GM12878 (cell line): ENCODE results near the gene SYNGR2. TPM values are rescaled to one million over a fixed set of nuclear protein-coding genes. Genes with fewer than 3 reads are reported as not detected.
A peak's percentile ranks its signal among the peaks of the same experiment; 100 is the strongest.

Experiments used
- BACH1 ChIP-seq: fragments of 450-650 bp; IDR thresholded peaks from 2 replicates; pipeline ENCODE4 v1.6.1; 2017; ENCODE audit warnings: mild to moderate bottlenecking, borderline replicate concordance
- BCL11A ChIP-seq: IDR thresholded peaks from 2 replicates; pipeline ENCODE4 v1.6.1; 2011; ENCODE audit warnings: low read depth, low read length
- CHD2 ChIP-seq: IDR thresholded peaks from 2 replicates; pipeline ENCODE4 v1.6.1; 2011; ENCODE audit warnings: low read depth, low read length, improper control_type of control experiment, borderline replicate concordance
- EP300 ChIP-seq, 2 experiments: fragments of 150-350 bp in 1 of 2; IDR thresholded peaks; 2 replicates each; pipeline ENCODE4 v1.6.1; 2011 to 2012; ENCODE audit warnings: low read depth in 2 of 2, low read length in 2 of 2, borderline replicate concordance in 1 of 2, improper control_type of control experiment in 1 of 2, inconsistent platforms in 1 of 2; ENCODE audit not compliant: control insufficient read depth in 1 of 2
- GATAD2B ChIP-seq: fragments of 450-650 bp; conservative IDR thresholded peaks from 2 replicates; pipeline ENCODE4 v1.6.1; 2017; ENCODE audit warnings: low read depth, mild to moderate bottlenecking, moderate library complexity
- IKZF1 ChIP-seq: fragments of 450-650 bp; conservative IDR thresholded peaks from 2 replicates; pipeline ENCODE4 v1.6.1; 2017; ENCODE audit warnings: antibody characterized with exemption, mild to moderate bottlenecking
- MTA2 ChIP-seq: fragments of 450-650 bp; IDR thresholded peaks from 2 replicates; pipeline ENCODE4 v1.6.1; 2016; ENCODE audit warnings: low read depth, mild to moderate bottlenecking, moderate library complexity
- MYB ChIP-seq: fragments of 150-350 bp; IDR thresholded peaks from 2 replicates; pipeline ENCODE4 v1.6.1; 2014; ENCODE audit warnings: mild to moderate bottlenecking, low read depth, low read length, borderline replicate concordance
- NKRF ChIP-seq: fragments of 450-650 bp; conservative IDR thresholded peaks from 2 replicates; pipeline ENCODE4 v1.6.1; 2017; ENCODE audit warnings: mild to moderate bottlenecking, moderate library complexity
- RB1 ChIP-seq: fragments of 450-650 bp; formaldehyde crosslinking; IDR thresholded peaks from 2 replicates; pipeline ENCODE4 v1.6.1; 2017; ENCODE audit warnings: mild to moderate bottlenecking, borderline replicate concordance
- RFX5 ChIP-seq: IDR thresholded peaks from 2 replicates; pipeline ENCODE4 v1.6.1; 2011; ENCODE audit warnings: low read depth, low read length, improper control_type of control experiment
- STAT1 ChIP-seq: fragments of 450-650 bp; conservative IDR thresholded peaks from 2 replicates; pipeline ENCODE4 v1.6.1; 2014; ENCODE audit warnings: antibody characterized with exemption, mild to moderate bottlenecking
- USF1 ChIP-seq: IDR thresholded peaks from 2 replicates; pipeline ENCODE4 v1.6.1; 2011; ENCODE audit warnings: borderline replicate concordance, low read depth, mild to moderate bottlenecking, moderate library complexity, mixed read lengths, low read length; ENCODE audit not compliant: insufficient read depth; ENCODE audit errors: extremely low read length
- polyA plus RNA-seq, 11 experiments: library from polyadenylated mRNA; depleted of rRNA in 4 of 11; unstranded in 6 of 11; stranded (reverse) in 5 of 11; fragments of >200 nt; fragmentation: Nextera tagmentation in 4 of 11; fragmentation: Illumina TruSeq in 1 of 11; extraction: Ambion mirVana in 4 of 11; extraction: Trizol in 1 of 11; gene quantifications; 1 replicate in 1 of 11; 2 replicates in 10 of 11; pipeline versions ENCODE4 v1.2.1 to v1.2.3, GENCODE V29; 2011 to 2016; ENCODE audit warnings: inconsistent platforms in 2 of 11, missing spikeins in 2 of 11, low read depth in 1 of 11
- total RNA-seq, 4 experiments: library from RNA; depleted of rRNA in 3 of 4; stranded (reverse); fragments of >200 nt in 3 of 4; fragmentation: Illumina TruSeq in 1 of 4; extraction: Trizol in 1 of 4; gene quantifications; 2 replicates each; pipeline versions ENCODE4 v1.2.1 to v1.2.3, GENCODE V29; 2013 to 2021
- TF ChIP-seq, protein P1 (sequence below): IDR thresholded peaks from 2 replicates; pipeline ENCODE4 v1.6.1; 2012; ENCODE audit warnings: low read depth, low read length, improper control_type of control experiment
- TF ChIP-seq, protein P2 (sequence below): fragments of 450-650 bp; IDR thresholded peaks from 2 replicates; pipeline ENCODE4 v1.6.1; 2016; ENCODE audit warnings: mild to moderate bottlenecking
- TF ChIP-seq, protein P3 (sequence below), 3 experiments: IDR thresholded peaks in 2 of 3; conservative IDR thresholded peaks in 1 of 3; 2 replicates each; pipeline ENCODE4 v1.5.1; 2011; ENCODE audit warnings: low read depth in 3 of 3, low read length in 3 of 3, mild to moderate bottlenecking in 3 of 3, control low read depth in 2 of 3, moderate library complexity in 2 of 3, inconsistent platforms in 1 of 3, mixed read lengths in 1 of 3; ENCODE audit not compliant: control insufficient read depth in 2 of 3, insufficient read depth in 1 of 3; ENCODE audit errors: extremely low read depth in 1 of 3

SYNGR2 gene
- total and polyA plus RNA-seq, 10 of the 15 experiments (the other 5 are each of a cell fraction or from before 2014, with no cell fraction given): 4.4 to 529 (median 261) TPM

- TF ChIP-seq, protein P1, sequence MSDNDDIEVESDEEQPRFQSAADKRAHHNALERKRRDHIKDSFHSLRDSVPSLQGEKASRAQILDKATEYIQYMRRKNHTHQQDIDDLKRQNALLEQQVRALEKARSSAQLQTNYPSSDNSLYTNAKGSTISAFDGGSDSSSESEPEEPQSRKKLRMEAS: peak; percentile 86
- peak; percentile 17; the same call in 1 of the 2 replicates for TF ChIP-seq IKZF1
- TF ChIP-seq, protein P2, sequence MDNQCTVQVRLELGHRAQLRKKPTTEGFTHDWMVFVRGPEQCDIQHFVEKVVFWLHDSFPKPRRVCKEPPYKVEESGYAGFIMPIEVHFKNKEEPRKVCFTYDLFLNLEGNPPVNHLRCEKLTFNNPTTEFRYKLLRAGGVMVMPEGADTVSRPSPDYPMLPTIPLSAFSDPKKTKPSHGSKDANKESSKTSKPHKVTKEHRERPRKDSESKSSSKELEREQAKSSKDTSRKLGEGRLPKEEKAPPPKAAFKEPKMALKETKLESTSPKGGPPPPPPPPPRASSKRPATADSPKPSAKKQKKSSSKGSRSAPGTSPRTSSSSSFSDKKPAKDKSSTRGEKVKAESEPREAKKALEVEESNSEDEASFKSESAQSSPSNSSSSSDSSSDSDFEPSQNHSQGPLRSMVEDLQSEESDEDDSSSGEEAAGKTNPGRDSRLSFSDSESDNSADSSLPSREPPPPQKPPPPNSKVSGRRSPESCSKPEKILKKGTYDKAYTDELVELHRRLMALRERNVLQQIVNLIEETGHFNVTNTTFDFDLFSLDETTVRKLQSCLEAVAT: peak; percentile 52
- TF ChIP-seq BACH1: peak; percentile 68; the same call in 1 of the 2 replicates
- TF ChIP-seq, protein P3, sequence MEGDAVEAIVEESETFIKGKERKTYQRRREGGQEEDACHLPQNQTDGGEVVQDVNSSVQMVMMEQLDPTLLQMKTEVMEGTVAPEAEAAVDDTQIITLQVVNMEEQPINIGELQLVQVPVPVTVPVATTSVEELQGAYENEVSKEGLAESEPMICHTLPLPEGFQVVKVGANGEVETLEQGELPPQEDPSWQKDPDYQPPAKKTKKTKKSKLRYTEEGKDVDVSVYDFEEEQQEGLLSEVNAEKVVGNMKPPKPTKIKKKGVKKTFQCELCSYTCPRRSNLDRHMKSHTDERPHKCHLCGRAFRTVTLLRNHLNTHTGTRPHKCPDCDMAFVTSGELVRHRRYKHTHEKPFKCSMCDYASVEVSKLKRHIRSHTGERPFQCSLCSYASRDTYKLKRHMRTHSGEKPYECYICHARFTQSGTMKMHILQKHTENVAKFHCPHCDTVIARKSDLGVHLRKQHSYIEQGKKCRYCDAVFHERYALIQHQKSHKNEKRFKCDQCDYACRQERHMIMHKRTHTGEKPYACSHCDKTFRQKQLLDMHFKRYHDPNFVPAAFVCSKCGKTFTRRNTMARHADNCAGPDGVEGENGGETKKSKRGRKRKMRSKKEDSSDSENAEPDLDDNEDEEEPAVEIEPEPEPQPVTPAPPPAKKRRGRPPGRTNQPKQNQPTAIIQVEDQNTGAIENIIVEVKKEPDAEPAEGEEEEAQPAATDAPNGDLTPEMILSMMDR (IDR thresholded peaks at IDR 0.05 in 2 of 3, conservative IDR thresholded peaks at IDR 0.05 in 1 of 3; ENCODE audit: control insufficient read depth in 2 of 3, extremely low read depth in 1 of 3, insufficient read depth in 1 of 3, low read depth in 3 of 3, low read length in 3 of 3): peak; percentile 76 to 78 (median 76)
- TF ChIP-seq USF1: peak; percentile 52
- peak; percentile 31; the same call in 1 of the 2 replicates for TF ChIP-seq CHD2
- no peak for TF ChIP-seq MYB
- peak; percentile 98 for TF ChIP-seq GATAD2B
- TF ChIP-seq RB1: peak; percentile 54; the same call in 1 of the 2 replicates
- no peak for TF ChIP-seq RFX5
- peak; percentile 30; the same call in 1 of the 2 replicates for TF ChIP-seq MTA2
- TF ChIP-seq NKRF: no peak; the same call in 1 of the 2 replicates
- TF ChIP-seq BCL11A: no peak
- no peak for TF ChIP-seq STAT1
- peak in 1 of 2 experiments; percentile 58; a peak in 1 of 4 replicates for TF ChIP-seq EP300 (IDR thresholded peaks at IDR 0.05; ENCODE audit: borderline replicate concordance in 1 of 2, control insufficient read depth in 1 of 2, low read depth in 2 of 2, low read length in 2 of 2)
These were observed 34.1 kb upstream of the SYNGR2 start (continued) for GRCh38 chr17:78133971-78134898.
